Stimulated activated naive CD8-positive, alpha-beta T cell treated with anti-CD3 and anti-CD28 coated beads, Interleukin-15, amount 100 ng/mL, for 72 hours (primary cell): ENCODE data around the gene TM7SF2.
A peak's percentile ranks its signal among the peaks of the same experiment; 100 is the strongest.
"Not testable (repeated sequence)": the region's sequence is repeated elsewhere in the genome, so short reads cannot be mapped to it uniquely, and the experiment has no call there.

Experiments
- ATAC-seq: fragments of 150-1000 bp; cut with Tn5 transposase; 2 replicates; pipeline ENCODE4 v1.10.0; 2021; ENCODE audit warnings: mild to moderate bottlenecking, moderate library complexity
- DNase-seq, 2 donors: peaks; one replicate each; pipeline ENCODE4 v3.0.0; 2021 to 2022
- H3K27ac Mint-ChIP-seq, 2 donors: one replicate each; pipeline ENCODE4 v1.8.0; 2022; ENCODE audit warnings: mild to moderate bottlenecking in 2 of 2, mixed read lengths in 2 of 2, moderate library complexity in 2 of 2
- H3K27me3 Mint-ChIP-seq: one replicate; pipeline ENCODE4 v1.8.0; 2022; ENCODE audit warnings: mixed read lengths
- H3K4me1 Mint-ChIP-seq: one replicate; pipeline ENCODE4 v1.8.0; 2022; ENCODE audit warnings: mild to moderate bottlenecking, mixed read lengths
- H3K4me3 Mint-ChIP-seq, 2 donors: one replicate each; pipeline ENCODE4 v1.8.0; 2022; ENCODE audit warnings: mild to moderate bottlenecking in 2 of 2, mixed read lengths in 2 of 2, moderate library complexity in 1 of 2
- H3K9me3 Mint-ChIP-seq, 2 donors: one replicate each; pipeline ENCODE4 v1.8.0; 2022; ENCODE audit warnings: mixed read lengths in 2 of 2

Gene TM7SF2

DNA sequence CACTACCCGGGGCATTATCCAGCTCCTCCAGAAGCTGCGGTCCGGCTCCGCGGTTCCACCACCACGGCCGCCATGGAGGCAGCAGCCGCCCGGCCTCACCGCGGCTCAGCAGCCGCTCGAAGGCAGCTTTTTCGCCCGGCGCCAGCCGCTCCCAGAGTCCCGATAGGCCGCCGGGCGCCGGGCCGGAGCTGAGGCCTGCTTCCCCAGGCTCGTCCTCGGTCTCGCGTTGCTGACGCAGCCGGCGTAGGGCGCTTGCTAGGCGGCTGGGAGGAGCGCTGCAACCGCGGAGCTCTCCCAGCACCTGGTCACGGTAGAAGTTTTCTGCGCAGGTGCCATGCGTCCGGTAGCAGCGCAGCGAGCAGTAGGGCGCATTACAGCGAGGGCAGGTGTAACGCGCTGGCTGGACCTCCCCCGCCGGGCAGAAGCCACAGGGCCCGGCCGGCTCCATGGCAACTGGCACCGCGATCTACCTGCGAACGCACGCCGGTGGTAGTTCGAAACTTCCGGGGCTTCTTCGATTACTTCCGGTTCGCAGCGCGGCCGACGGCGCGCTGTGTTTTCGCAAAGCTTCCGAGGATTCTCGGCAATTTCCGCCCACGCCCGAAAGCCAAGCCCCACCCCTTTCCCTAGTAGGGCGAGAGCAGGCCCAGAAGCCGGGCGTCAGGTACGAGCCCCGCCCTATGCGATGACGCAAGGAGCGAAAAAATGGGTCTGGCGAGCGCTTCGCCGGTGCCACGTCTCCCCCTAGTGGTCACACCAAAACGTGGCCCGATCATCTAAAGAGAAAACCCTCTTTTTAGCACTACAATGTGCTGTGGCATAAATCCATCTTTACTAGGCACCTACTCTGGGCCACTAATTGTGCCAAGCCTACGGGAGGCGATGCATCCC, 5.8 kb downstream of the TM7SF2 start, which contains the start of gene ZNHIT2:
TSS of gene ZNHIT2 (minus strand) at position 496 of the 891 bp plus-strand sequence. CDS start at position 448, 48 bp downstream.
- Mint-ChIP-seq H3K4me1 (peaks cover 84% of the 10 kb centered on the region), H3K9me3 (no peaks in the 10 kb centered on the region), H3K27ac (peak within 1 kb of the TSS; percentile 97 to 98), H3K27me3 (no peaks in the 10 kb centered on the region), H3K4me3 (peak within 1 kb of the TSS; percentile 92 to 95)
- peak; percentile 64 for ATAC-seq
- DNase-seq, result peak; percentile 100

DNA sequence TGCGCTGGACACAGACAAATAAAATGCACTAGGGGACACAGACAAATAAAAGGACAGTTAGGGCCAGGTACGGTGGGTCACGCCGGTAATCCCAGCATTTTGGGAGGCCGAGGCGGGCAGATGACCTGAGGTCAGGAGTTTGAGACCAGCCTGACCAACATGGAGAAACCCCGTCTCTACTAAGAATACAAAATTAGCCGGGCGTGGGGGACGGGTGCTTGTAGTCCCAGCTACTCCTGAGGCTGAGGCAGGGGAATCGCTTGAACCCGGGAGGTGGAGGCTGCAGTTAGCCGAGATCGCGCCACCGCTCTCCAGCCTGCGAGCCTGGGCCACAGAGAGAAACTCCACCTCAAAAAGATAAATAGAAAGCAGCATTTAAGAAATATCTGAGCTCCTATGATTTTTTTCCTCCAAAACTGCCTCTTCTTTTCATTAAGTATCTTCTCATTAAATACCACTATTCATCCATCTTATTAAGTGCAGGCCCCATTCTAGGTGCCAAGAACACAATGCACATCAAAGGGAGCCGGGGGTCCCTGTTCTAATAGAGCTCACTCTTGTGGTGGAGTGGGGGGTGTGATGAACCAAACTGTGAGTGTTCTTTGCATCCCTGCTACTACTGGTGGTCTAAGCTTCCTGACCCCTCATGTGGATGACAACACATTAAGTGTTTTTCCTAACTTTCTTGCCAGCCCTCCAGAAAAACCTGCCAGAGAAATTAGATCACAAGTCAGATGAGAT, 6.6 kb downstream of the TM7SF2 start:
- ATAC-seq (no peak), DNase-seq (no peak)
- Mint-ChIP-seq H3K27ac (peak overlapping the region; percentile 43 to 98), H3K4me3 (peak overlapping the region; percentile 92 to 95), H3K9me3 (no peaks in the 10 kb centered on the region), H3K27me3 (no peaks in the 10 kb centered on the region), H3K4me1 (peaks cover 83% of the 10 kb centered on the region)

DNA sequence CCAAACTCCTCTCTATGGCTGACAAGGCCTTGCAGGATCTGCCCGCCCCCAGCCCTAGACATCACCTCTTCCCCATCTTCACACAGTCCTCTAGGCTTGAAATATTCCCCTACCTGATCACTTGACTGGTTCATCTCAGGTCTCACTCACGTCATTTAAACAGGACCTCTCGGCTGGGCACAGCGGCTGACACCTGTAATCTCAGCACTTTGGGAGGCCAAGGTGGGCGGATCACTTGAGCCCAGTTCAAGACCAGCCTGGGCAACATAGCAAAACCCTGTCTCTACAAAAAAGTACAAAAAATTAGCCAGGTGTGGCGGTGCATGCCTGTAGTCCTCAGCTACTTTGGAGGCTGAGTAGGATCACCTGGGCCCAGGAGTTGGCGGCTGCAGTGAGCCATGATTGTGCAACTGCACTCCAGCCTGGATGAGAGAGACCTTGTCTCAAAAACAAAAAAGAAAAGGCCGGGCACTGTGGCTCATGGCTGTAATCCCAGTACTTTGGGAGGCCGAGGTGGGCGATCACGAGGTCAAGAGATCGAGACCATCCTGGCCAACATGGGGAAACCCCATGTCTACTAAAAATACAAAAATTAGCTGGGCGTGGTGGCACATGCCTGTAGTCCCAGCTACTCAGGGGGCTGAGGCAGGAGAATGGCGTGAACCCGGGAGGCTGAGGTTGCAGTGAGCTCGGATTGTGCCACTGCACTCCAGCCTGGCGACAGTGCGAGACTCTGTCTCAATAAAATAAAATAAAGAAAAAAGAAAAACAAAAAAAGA, 7.4 kb downstream of the TM7SF2 start:
- H3K9me3 Mint-ChIP-seq, H3K4me3 Mint-ChIP-seq, ATAC-seq, H3K27me3 Mint-ChIP-seq, DNase-seq: not testable (repeated sequence)
- peaks cover 81% of the 10 kb centered on the region for H3K4me1 Mint-ChIP-seq
- H3K27ac Mint-ChIP-seq, result peak overlapping the region; percentile 31 to 85

- no peaks in the 10 kb centered on the region for H3K9me3 Mint-ChIP-seq
- peaks cover 82% of the 10 kb centered on the region for H3K4me1 Mint-ChIP-seq
- H3K4me3 Mint-ChIP-seq, result peak overlapping the region in 1 of 2 donors; percentile 100
- ATAC-seq (no peak), DNase-seq (no peak)
- H3K27ac Mint-ChIP-seq, result peak overlapping the region; percentile 31 to 67
- H3K27me3 Mint-ChIP-seq, result no peaks in the 10 kb centered on the region
These were observed 8.0 kb downstream of the TM7SF2 start for GRCh38 chr11:65119670-65119995.

- H3K4me1 Mint-ChIP-seq, result peaks cover 80% of the 10 kb centered on the region
- no peaks in the 10 kb centered on the region for H3K9me3 Mint-ChIP-seq
- peak overlapping the region; percentile 99 for H3K27ac Mint-ChIP-seq
- ATAC-seq (no peak), DNase-seq (no peak)
- peak overlapping the region; percentile 94 to 100 for H3K4me3 Mint-ChIP-seq
- no peaks in the 10 kb centered on the region for H3K27me3 Mint-ChIP-seq
These were observed 9.2 kb downstream of the TM7SF2 start for GRCh38 chr11:65120831-65121230.

GRCh38 chr11:65121447-65121864, 9.8 kb downstream of the TM7SF2 start:
- Mint-ChIP-seq H3K27ac (peak overlapping the region; percentile 99), H3K27me3 (no peaks in the 10 kb centered on the region), H3K9me3 (no peaks in the 10 kb centered on the region), H3K4me3 (peak overlapping the region; percentile 94 to 100), H3K4me1 (peaks cover 78% of the 10 kb centered on the region)
- peak in 1 of 2 donors; percentile 52 for DNase-seq
- no peak for ATAC-seq

DNA sequence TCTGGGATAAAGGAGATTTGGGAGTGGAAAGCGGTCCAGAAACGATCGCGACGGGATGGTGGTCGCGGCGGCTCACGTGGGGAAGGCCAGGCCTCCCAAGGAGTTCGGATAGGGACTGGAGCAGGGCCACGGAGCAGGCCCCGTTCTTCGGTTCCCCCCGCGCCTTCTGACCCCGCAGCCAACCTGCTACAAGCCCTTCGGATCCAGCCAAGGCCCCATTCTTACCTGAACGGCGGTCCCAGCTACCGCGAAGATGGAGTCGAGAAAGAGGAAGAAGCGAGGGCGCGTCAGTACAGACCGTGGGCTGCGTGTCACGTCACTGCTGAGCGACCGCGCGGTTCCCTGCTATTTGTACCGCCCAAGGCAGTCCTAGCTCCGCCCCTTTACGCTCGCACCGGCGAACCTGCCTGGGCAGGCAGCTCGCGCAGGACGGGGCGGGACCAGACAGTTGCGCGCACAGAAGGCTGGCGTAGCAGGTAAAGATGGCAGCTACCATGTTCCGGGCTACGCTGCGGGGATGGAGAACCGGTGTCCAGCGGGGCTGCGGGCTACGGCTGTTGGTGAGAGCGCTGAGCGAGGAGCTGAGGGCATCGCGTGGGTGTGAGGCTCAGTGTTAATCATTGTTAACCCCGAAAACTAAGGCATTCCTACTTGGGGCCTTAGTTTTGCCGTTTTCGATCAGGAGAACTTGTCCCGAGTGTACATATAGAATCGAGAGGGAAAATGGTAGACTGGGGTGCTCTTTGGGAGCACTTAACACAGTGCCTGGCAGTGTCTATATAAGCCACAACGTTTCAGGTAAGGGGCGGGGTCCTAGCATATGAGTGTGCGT, 10.4 kb downstream of the TM7SF2 start, which contains the start of the genes FAU and MRPL49:
TSS of gene FAU (minus strand) at position 270 of the 832 bp plus-strand sequence. CDS start 321 bp downstream, outside the sequence.
TSS of gene MRPL49 (plus strand) at position 457 of the 832 bp plus-strand sequence. CDS start at position 483, 26 bp downstream.
- peak within 1 kb of the TSS; percentile 99 for H3K27ac Mint-ChIP-seq
- ATAC-seq (peak; percentile 90), DNase-seq (peak; percentile 98 to 99)
- peak within 1 kb of the TSS; percentile 94 to 100 for H3K4me3 Mint-ChIP-seq
- no peaks in the 10 kb centered on the region for H3K27me3 Mint-ChIP-seq
- peaks cover 78% of the 10 kb centered on the region for H3K4me1 Mint-ChIP-seq
- H3K9me3 Mint-ChIP-seq, result no peaks in the 10 kb centered on the region

DNA sequence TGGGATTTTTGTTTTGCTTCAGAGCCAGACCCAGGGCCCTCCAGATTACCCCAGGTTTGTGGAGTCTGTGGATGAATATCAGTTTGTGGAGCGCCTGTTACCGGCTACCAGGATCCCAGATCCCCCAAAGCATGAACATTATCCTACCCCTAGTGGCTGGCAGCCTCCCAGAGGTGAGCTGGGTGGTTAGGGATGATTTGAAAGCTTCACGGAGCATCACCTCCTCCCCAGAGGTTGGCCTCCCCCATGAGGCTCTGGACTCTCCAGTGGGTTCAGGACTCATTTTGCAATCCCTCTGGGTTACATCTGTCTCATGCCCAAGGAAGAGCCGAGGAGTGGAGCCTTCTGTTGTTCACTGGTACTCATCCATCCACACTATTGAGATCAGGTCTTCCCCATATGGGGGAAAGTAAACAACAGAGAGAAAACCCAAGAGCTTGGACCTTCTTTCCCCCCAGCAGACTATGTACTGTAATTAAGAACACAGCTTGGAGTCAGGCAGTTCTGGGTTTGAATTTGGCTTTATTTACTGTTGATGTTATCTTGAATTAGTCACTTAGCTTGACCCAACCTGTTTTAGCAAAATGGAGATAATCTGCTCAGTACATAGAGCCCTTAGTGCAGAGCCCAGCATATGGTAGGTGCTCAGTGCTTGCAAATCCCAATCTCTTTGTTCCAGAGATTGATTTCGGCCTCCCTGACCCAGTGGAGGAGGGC, 13.0 kb downstream of the TM7SF2 start:
- Mint-ChIP-seq H3K9me3 (no peaks in the 10 kb centered on the region), H3K4me3 (peak overlapping the region; percentile 32 to 54), H3K27ac (peak overlapping the region in 1 of 2 donors; percentile 78), H3K27me3 (no peaks in the 10 kb centered on the region), H3K4me1 (peaks cover 57% of the 10 kb centered on the region)
- ATAC-seq (no peak), DNase-seq (no peak)

DNA sequence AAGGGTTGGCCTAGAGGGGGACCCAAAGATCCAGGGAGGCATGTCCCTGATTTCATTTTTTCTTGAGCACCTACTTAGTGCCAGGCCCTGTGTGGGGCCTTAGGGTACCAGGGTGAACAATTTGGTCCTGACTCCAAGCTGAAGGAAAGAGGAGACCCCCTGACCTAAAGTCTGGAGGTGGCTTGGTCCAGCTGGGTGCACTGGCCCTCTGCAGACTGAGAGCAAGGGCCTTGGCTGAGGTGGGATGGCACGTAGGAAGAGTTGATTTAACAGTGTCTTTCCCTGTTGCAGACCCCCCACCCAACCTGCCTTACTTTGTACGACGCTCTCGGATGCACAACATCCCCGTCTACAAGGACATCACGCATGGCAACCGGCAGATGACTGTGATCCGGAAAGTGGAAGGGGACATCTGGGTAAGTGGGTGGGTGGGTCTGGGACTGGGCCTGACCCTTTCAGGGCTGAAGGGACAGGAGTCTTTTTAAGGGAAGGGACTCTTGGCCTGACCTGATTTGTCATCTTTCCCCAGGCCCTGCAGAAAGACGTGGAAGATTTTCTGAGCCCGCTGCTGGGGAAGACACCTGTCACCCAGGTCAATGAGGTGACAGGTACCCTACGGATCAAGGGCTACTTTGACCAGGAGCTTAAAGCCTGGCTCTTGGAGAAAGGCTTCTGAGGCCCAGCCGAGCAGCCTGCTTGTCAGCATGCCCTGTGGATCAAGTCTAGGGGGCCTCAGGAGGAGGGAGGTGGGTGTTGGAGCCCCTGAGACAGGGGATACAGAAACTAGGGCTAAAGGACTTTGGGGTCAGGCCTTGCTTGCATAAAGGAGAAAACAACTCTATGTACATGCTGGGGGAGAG, 13.8 kb downstream of the TM7SF2 start:
- H3K9me3 Mint-ChIP-seq, result no peaks in the 10 kb centered on the region
- no peaks in the 10 kb centered on the region for H3K27me3 Mint-ChIP-seq
- no peak for ATAC-seq
- no peak overlapping the region for H3K27ac Mint-ChIP-seq
- H3K4me1 Mint-ChIP-seq, result peaks cover 56% of the 10 kb centered on the region
- no peak overlapping the region for H3K4me3 Mint-ChIP-seq
- DNase-seq, result no peak

DNA sequence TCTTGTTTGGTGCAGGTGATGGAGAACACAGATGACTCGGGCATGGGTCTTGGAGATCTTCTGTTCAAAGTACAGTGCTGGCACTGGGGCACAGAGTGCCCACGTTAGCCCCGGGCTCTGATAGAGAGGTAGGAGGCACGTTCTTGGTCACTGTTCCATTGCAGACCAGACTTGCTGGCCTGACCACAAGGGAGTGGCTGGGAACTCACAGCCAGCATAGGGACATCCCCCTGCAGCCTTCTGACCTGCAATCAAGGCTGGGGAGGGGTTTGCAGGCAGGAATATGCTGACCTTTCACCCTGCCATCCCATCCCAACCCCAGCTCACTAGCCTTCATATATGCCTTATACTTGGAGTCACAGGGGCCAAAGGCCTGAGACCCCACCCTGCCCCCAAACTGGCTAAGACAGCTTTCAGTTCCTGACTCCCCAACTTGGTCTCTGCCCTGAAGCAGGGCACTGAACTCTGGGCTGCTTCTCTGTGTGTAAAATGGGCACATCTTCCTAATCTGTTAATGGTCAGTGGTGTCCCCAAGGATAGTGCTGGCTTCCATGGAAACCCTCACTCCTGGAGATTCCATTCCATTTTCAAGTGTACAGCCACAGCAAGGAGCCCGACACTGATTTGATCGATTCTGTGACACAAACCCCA, 15.1 kb downstream of the TM7SF2 start:
- no peak overlapping the region for H3K4me3 Mint-ChIP-seq
- H3K27ac Mint-ChIP-seq, result no peak overlapping the region
- no peak for ATAC-seq
- no peaks in the 10 kb centered on the region for H3K27me3 Mint-ChIP-seq
- peaks cover 52% of the 10 kb centered on the region for H3K4me1 Mint-ChIP-seq
- no peaks in the 10 kb centered on the region for H3K9me3 Mint-ChIP-seq
- DNase-seq, result no peak

- no peaks in the 10 kb centered on the region for H3K9me3 Mint-ChIP-seq
- H3K27ac Mint-ChIP-seq, result peak overlapping the region in 1 of 2 donors; percentile 85
- no peak overlapping the region for H3K4me3 Mint-ChIP-seq
- DNase-seq, result no peak
- no peak for ATAC-seq
- peaks cover 54% of the 10 kb centered on the region for H3K4me1 Mint-ChIP-seq
- no peaks in the 10 kb centered on the region for H3K27me3 Mint-ChIP-seq
These were observed 16.0 kb downstream of the TM7SF2 start for GRCh38 chr11:65127473-65128181.
